Measurements from ENCODE around the gene ZDHHC13. TPM values are rescaled to one million over a fixed set of nuclear protein-coding genes. Genes with fewer than 3 reads are reported as not detected.

Gene ZDHHC13
- total and polyA plus RNA-seq, 2 of the 8 experiments (the other 6 are each of a cell fraction or from before 2014, with no cell fraction given), result 22.4 to 24.1 TPM

GRCh38 chr11:19116971-19117759 is at the start of gene ZDHHC13 (continued):
- TF ChIP-seq CHD7 (IDR thresholded peaks at IDR 0.05; ENCODE audit: insufficient replicate concordance, low read length) (no peak), GABPA (IDR thresholded peaks at IDR 0.05; ENCODE audit: borderline replicate concordance, insufficient read depth, low read length) (no peak), RBBP5 (IDR thresholded peaks at IDR 0.05; ENCODE audit: borderline replicate concordance, low read depth, low read length) (peak; percentile 33; the same call in 1 of the 2 replicates), GTF2F1 (IDR thresholded peaks at IDR 0.05; ENCODE audit: borderline replicate concordance, low read depth, low read length) (no peak), ASH2L (IDR thresholded peaks at IDR 0.05; ENCODE audit: low read length) (peak; percentile 80), POLR2A (IDR thresholded peaks at IDR 0.05; ENCODE audit: control extremely low read depth in 1 of 2, low read depth in 2 of 2, low read length in 2 of 2) (peak; percentile 34 to 61)
